HUES6 (cell line): ENCODE data around the gene ZNF358.

Experiments
- H3K27ac ChIP-seq: 2 replicates; pipeline ENCODE4 v1.7.0; 2013; ENCODE audit warnings: low read depth, mild to moderate bottlenecking, low read length, inconsistent platforms
- H3K27me3 ChIP-seq: 2 replicates; pipeline ENCODE4 v1.6.1; 2013; ENCODE audit warnings: low read length; ENCODE audit not compliant: control insufficient read depth, insufficient read depth
- H3K36me3 ChIP-seq: 2 replicates; pipeline ENCODE4 v1.6.1; 2013; ENCODE audit warnings: low read length; ENCODE audit not compliant: control insufficient read depth, insufficient read depth
- H3K4me1 ChIP-seq: 2 replicates; pipeline ENCODE4 v1.6.1; 2013; ENCODE audit warnings: low read length; ENCODE audit not compliant: control insufficient read depth, insufficient read depth
- H3K4me3 ChIP-seq: 2 replicates; pipeline ENCODE4 v1.5.1; 2013; ENCODE audit warnings: low read depth, low read length
- H3K9ac ChIP-seq: one replicate; pipeline ENCODE4 v1.6.1; 2013; ENCODE audit warnings: mild to moderate bottlenecking, low read length
- H3K9me3 ChIP-seq: 2 replicates; pipeline ENCODE4 v1.6.1; 2013; ENCODE audit warnings: low read depth, low read length; ENCODE audit not compliant: control insufficient read depth, insufficient read depth

Gene ZNF358

GRCh38 chr19:7477758-7478157 lies 38.1 kb upstream of the ZNF358 start:
- peaks cover 13% of the 10 kb centered on the region for H3K4me1 ChIP-seq
- H3K27ac ChIP-seq: no peak overlapping the region
- H3K27me3 ChIP-seq: no peaks in the 10 kb centered on the region
- no peak overlapping the region for H3K4me3 ChIP-seq
- H3K9ac ChIP-seq: no peak overlapping the region
- H3K9me3 ChIP-seq: peaks cover 2% of the 10 kb centered on the region; the same call in 1 of the 2 replicates
- no peaks in the 10 kb centered on the region for H3K36me3 ChIP-seq

- peaks cover 16% of the 10 kb centered on the region for H3K4me1 ChIP-seq
- H3K36me3 ChIP-seq: no peaks in the 10 kb centered on the region
- H3K27me3 ChIP-seq: no peaks in the 10 kb centered on the region
- peaks cover 2% of the 10 kb centered on the region; the same call in 1 of the 2 replicates for H3K9me3 ChIP-seq
- H3K27ac ChIP-seq: no peak overlapping the region
- H3K4me3 ChIP-seq: no peak overlapping the region
- no peak overlapping the region for H3K9ac ChIP-seq
These were observed 37.6 kb upstream of the ZNF358 start for GRCh38 chr19:7478173-7478842.

- Histone ChIP-seq H3K9me3 (peaks cover 2% of the 10 kb centered on the region; the same call in 1 of the 2 replicates), H3K9ac (no peak overlapping the region), H3K4me3 (no peak overlapping the region), H3K27me3 (no peaks in the 10 kb centered on the region), H3K4me1 (peaks cover 22% of the 10 kb centered on the region), H3K27ac (no peak overlapping the region), H3K36me3 (no peaks in the 10 kb centered on the region)
These were observed 37.1 kb upstream of the ZNF358 start for GRCh38 chr19:7478843-7479227.

- Histone ChIP-seq H3K9ac (peak overlapping the region; percentile 31), H3K27me3 (no peaks in the 10 kb centered on the region), H3K9me3 (peaks cover 2% of the 10 kb centered on the region; the same call in 1 of the 2 replicates), H3K4me3 (no peak overlapping the region), H3K4me1 (peaks cover 22% of the 10 kb centered on the region), H3K27ac (peak overlapping the region; percentile 50; the same call in 1 of the 2 replicates), H3K36me3 (no peaks in the 10 kb centered on the region)
These were observed 35.5 kb upstream of the ZNF358 start for GRCh38 chr19:7480222-7480969.

- no peaks in the 10 kb centered on the region for H3K36me3 ChIP-seq
- peak overlapping the region; percentile 50; the same call in 1 of the 2 replicates for H3K27ac ChIP-seq
- no peak overlapping the region for H3K9ac ChIP-seq
- H3K4me1 ChIP-seq: peaks cover 22% of the 10 kb centered on the region
- H3K9me3 ChIP-seq: peaks cover 2% of the 10 kb centered on the region; the same call in 1 of the 2 replicates
- no peaks in the 10 kb centered on the region for H3K27me3 ChIP-seq
- no peak overlapping the region for H3K4me3 ChIP-seq
These were observed 35.0 kb upstream of the ZNF358 start for GRCh38 chr19:7480970-7481255.

- Histone ChIP-seq H3K9ac (peak overlapping the region; percentile 21), H3K4me1 (peaks cover 22% of the 10 kb centered on the region), H3K9me3 (peaks cover 2% of the 10 kb centered on the region; the same call in 1 of the 2 replicates), H3K27me3 (no peaks in the 10 kb centered on the region), H3K36me3 (no peaks in the 10 kb centered on the region), H3K27ac (0 out of 2 replicates have a peak overlapping the region, but pooled peaks have one; percentile 5), H3K4me3 (peak overlapping the region; percentile 52)
These were observed 33.1 kb upstream of the ZNF358 start for GRCh38 chr19:7482584-7483439.

- Histone ChIP-seq H3K4me3 (peak overlapping the region; percentile 52), H3K9me3 (peaks cover 2% of the 10 kb centered on the region; the same call in 1 of the 2 replicates), H3K27ac (no peak overlapping the region), H3K9ac (no peak overlapping the region), H3K4me1 (peaks cover 22% of the 10 kb centered on the region), H3K36me3 (no peaks in the 10 kb centered on the region), H3K27me3 (no peaks in the 10 kb centered on the region)
These were observed 32.1 kb upstream of the ZNF358 start for GRCh38 chr19:7483720-7484201.

GRCh38 chr19:7486923-7487322 lies 29.0 kb upstream of the ZNF358 start:
- Histone ChIP-seq H3K36me3 (no peaks in the 10 kb centered on the region), H3K4me3 (no peak overlapping the region), H3K9me3 (no peaks in the 10 kb centered on the region), H3K4me1 (peaks cover 21% of the 10 kb centered on the region), H3K27ac (no peak overlapping the region), H3K27me3 (no peaks in the 10 kb centered on the region), H3K9ac (no peak overlapping the region)

GRCh38 chr19:7488736-7489353 lies 27.1 kb upstream of the ZNF358 start, which contains the start of gene PEX11G:
PEX11G (minus strand) TSS chr19:7489035; CDS start chr19:7489010, 25 bp downstream.
- Histone ChIP-seq H3K9me3 (no peaks in the 10 kb centered on the region), H3K9ac (peak within 1 kb of the TSS; percentile 62), H3K27ac (no peak within 1 kb of the TSS), H3K4me1 (peaks cover 9% of the 10 kb centered on the region), H3K36me3 (no peaks in the 10 kb centered on the region), H3K27me3 (no peaks in the 10 kb centered on the region), H3K4me3 (peak within 1 kb of the TSS; percentile 65)

GRCh38 chr19:7489609-7490044 lies 26.3 kb upstream of the ZNF358 start:
- H3K4me3 ChIP-seq: no peak overlapping the region
- H3K9me3 ChIP-seq: no peaks in the 10 kb centered on the region
- no peaks in the 10 kb centered on the region for H3K36me3 ChIP-seq
- no peak overlapping the region for H3K27ac ChIP-seq
- H3K27me3 ChIP-seq: no peaks in the 10 kb centered on the region
- H3K9ac ChIP-seq: no peak overlapping the region
- H3K4me1 ChIP-seq: peaks cover 9% of the 10 kb centered on the region
